Measurements from ENCODE around the gene PTPRA. TPM values are rescaled to one million over a fixed set of nuclear protein-coding genes. Genes with fewer than 3 reads are reported as not detected.

The PTPRA gene
- total and polyA plus RNA-seq, 2 donors (not counting 3 experiments of a cell fraction or from before 2014, with no cell fraction given): 43.2 to 53.4 TPM

GRCh38 chr20:3077618-3078134 is 204.4 kb downstream of the PTPRA start:
- TF ChIP-seq FOS (IDR thresholded peaks at IDR 0.05; ENCODE audit: borderline replicate concordance, insufficient read depth, low read length): no peak
- TF ChIP-seq EZH2 (IDR thresholded peaks at IDR 0.05; ENCODE audit: borderline replicate concordance, low read depth, low read length, severe bottlenecking): no peak
- no peak for TF ChIP-seq POLR2AphosphoS5 (IDR thresholded peaks at IDR 0.05; ENCODE audit: insufficient read depth, low read depth, low read length)
- no peak for TF ChIP-seq MYC (IDR thresholded peaks at IDR 0.05; ENCODE audit: low read depth, low read length)
- TF ChIP-seq MAX (IDR thresholded peaks at IDR 0.05; ENCODE audit: insufficient read depth, insufficient read length): no peak
- TF ChIP-seq POLR2A (IDR thresholded peaks at IDR 0.05; ENCODE audit: low read depth, low read length): no peak
- no peak for TF ChIP-seq JUN (IDR thresholded peaks at IDR 0.05; ENCODE audit: borderline replicate concordance, insufficient read depth, insufficient read length, low read depth)
- no peak for TF ChIP-seq GATA2 (IDR thresholded peaks at IDR 0.05; ENCODE audit: insufficient read depth, insufficient read length, low read depth, low read length)
- TF ChIP-seq, protein P1, sequence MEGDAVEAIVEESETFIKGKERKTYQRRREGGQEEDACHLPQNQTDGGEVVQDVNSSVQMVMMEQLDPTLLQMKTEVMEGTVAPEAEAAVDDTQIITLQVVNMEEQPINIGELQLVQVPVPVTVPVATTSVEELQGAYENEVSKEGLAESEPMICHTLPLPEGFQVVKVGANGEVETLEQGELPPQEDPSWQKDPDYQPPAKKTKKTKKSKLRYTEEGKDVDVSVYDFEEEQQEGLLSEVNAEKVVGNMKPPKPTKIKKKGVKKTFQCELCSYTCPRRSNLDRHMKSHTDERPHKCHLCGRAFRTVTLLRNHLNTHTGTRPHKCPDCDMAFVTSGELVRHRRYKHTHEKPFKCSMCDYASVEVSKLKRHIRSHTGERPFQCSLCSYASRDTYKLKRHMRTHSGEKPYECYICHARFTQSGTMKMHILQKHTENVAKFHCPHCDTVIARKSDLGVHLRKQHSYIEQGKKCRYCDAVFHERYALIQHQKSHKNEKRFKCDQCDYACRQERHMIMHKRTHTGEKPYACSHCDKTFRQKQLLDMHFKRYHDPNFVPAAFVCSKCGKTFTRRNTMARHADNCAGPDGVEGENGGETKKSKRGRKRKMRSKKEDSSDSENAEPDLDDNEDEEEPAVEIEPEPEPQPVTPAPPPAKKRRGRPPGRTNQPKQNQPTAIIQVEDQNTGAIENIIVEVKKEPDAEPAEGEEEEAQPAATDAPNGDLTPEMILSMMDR (IDR thresholded peaks at IDR 0.05; ENCODE audit: extremely low read depth in 1 of 2, insufficient read depth in 1 of 2, low read depth in 1 of 2, low read length in 2 of 2): no peak
- H3K4me2 ChIP-seq (ENCODE audit: insufficient read depth, low read length): no peak overlapping the region
- no peak for FAIRE-seq
- no peak overlapping the region for H2AFZ ChIP-seq (ENCODE audit: low read depth, low read length)
- intact Hi-C loops (cut with micrococcal nuclease): no loop called here
- no peaks in the 10 kb centered on the region for H3K9me1 ChIP-seq (replicated peaks; ENCODE audit: control insufficient read depth, extremely low read depth, insufficient read depth, low read length)
- H4K20me1 ChIP-seq (replicated peaks; ENCODE audit: control insufficient read depth, extremely low read depth, insufficient read depth, low read length): no peaks in the 10 kb centered on the region
- CTCF ChIA-PET: interaction anchor here (1.0 to 1.3 kb wide), 2 partner anchors 10 to 24 kb away, joined by 4 to 6 read pairs; no protein-coding TSS in a partner anchor
- no peak overlapping the region for H3K4me3 ChIP-seq (replicated peaks in 1 of 3; ENCODE audit: insufficient read depth in 1 of 3, low read depth in 1 of 3, low read length in 3 of 3)
- no peaks in the 10 kb centered on the region for H3K36me3 ChIP-seq (ENCODE audit: control insufficient read depth in 2 of 2, extremely low read depth in 1 of 2, insufficient read depth in 2 of 2, low read length in 2 of 2)
- no peak overlapping the region for H3K9ac ChIP-seq (replicated peaks; ENCODE audit: extremely low read depth, insufficient read depth, low read length)
- no peaks in the 10 kb centered on the region for H3K9me3 ChIP-seq (replicated peaks; ENCODE audit: control insufficient read depth, insufficient read depth, low read length)
- no peaks in the 10 kb centered on the region for H3K4me1 ChIP-seq (ENCODE audit: control insufficient read depth, extremely low read depth, insufficient read depth, low read length)
- DNase-seq (ENCODE audit: low read depth, low spot score): no peak
- H3K79me2 ChIP-seq (ENCODE audit: control insufficient read depth, insufficient read depth, low read length): no peaks in the 10 kb centered on the region
- POLR2A ChIA-PET: no interaction called here
- peaks cover 22 to 31% of the 10 kb centered on the region in 2 experiments for H3K27me3 ChIP-seq (ENCODE audit: control insufficient read depth in 2 of 2, insufficient read depth in 2 of 2, low read length in 2 of 2)
- H3K27ac ChIP-seq (ENCODE audit: insufficient read depth, low read depth, low read length): no peak overlapping the region
- dilution Hi-C loops (cut with MboI; ENCODE audit: extremely low pct_ligation_motif_present, low sequenced_read_pairs): no loop called here
- no TSS peak for BruUV-seq (replicated peaks)

All from endothelial cell of umbilical vein (primary cell).